HepG2 (cell line): ENCODE data around the gene RUSC1. TPM values are rescaled to one million over a fixed set of nuclear protein-coding genes. Genes with fewer than 3 reads are reported as not detected.

ENCODE experiments used
- CBX5 ChIP-seq: sonication (generic); formaldehyde crosslinking; IDR thresholded peaks from 2 replicates; pipeline ENCODE4 v1.4.0; 2020; ENCODE audit warnings: missing genetic modification reagents, borderline replicate concordance
- CTCF ChIP-seq: sonication (generic); formaldehyde crosslinking; IDR thresholded peaks from 2 replicates; pipeline ENCODE4 v1.5.0; 2020; ENCODE audit warnings: mild to moderate bottlenecking, missing genetic modification reagents, moderate library complexity
- ELF4 ChIP-seq: sonication (generic); formaldehyde crosslinking; IDR thresholded peaks from 2 replicates; pipeline ENCODE4 v1.5.0; 2020; ENCODE audit warnings: missing genetic modification reagents, mild to moderate bottlenecking, moderate library complexity, borderline replicate concordance
- FOXP1 ChIP-seq, 2 experiments: fragments of 450-650 bp in 1 of 2; IDR thresholded peaks; 2 replicates each; pipeline ENCODE4 v1.6.1; 2017 to 2018; ENCODE audit warnings: antibody characterized with exemption in 1 of 2
- HBP1 ChIP-seq: IDR thresholded peaks from 2 replicates; pipeline ENCODE4 v1.6.1; 2016; ENCODE audit warnings: low read depth, control low read depth
- HNF4A ChIP-seq: sonication (generic); formaldehyde crosslinking; IDR thresholded peaks from 2 replicates; pipeline ENCODE4 v1.4.0; 2020; ENCODE audit warnings: missing genetic modification reagents
- KMT2A ChIP-seq: sonication (generic); formaldehyde crosslinking; IDR thresholded peaks from 2 replicates; pipeline ENCODE4 v1.4.0; 2020; ENCODE audit warnings: missing genetic modification reagents
- MAFK ChIP-seq, 2 experiments: IDR thresholded peaks in 1 of 2; conservative IDR thresholded peaks in 1 of 2; 2 replicates each; pipeline ENCODE4 v1.6.1; 2011; ENCODE audit warnings: improper control_type of control experiment in 2 of 2, low read length in 2 of 2
- MAX ChIP-seq: IDR thresholded peaks from 2 replicates; pipeline ENCODE4 v1.6.1; 2012; ENCODE audit warnings: inconsistent platforms
- NFAT5 ChIP-seq: sonication (generic); formaldehyde crosslinking; IDR thresholded peaks from 2 replicates; pipeline ENCODE4 v1.4.0; 2020; ENCODE audit warnings: missing genetic modification reagents
- NKX3-1 ChIP-seq: sonication (generic); formaldehyde crosslinking; IDR thresholded peaks from 2 replicates; pipeline ENCODE4 v1.5.0; 2020; ENCODE audit warnings: missing genetic modification reagents
- NR2F6 ChIP-seq, 2 experiments: IDR thresholded peaks; 2 replicates each; pipeline ENCODE4 v1.6.1; 2016; ENCODE audit warnings: antibody characterized with exemption in 1 of 2, mild to moderate bottlenecking in 1 of 2
- SAP130 ChIP-seq: IDR thresholded peaks from 2 replicates; pipeline ENCODE4 v1.6.1; 2016; ENCODE audit warnings: low read depth
- SIX4 ChIP-seq: sonication (generic); formaldehyde crosslinking; IDR thresholded peaks from 2 replicates; pipeline ENCODE4 v1.4.0; 2020; ENCODE audit warnings: missing genetic modification reagents
- SMARCC2 ChIP-seq: fragments of 450-650 bp; IDR thresholded peaks from 2 replicates; pipeline ENCODE4 v1.6.1; 2017; ENCODE audit warnings: antibody characterized with exemption, mild to moderate bottlenecking
- SP5 ChIP-seq: IDR thresholded peaks from 2 replicates; pipeline ENCODE4 v1.6.1; 2016; ENCODE audit warnings: low read depth, borderline replicate concordance
- TOE1 ChIP-seq: sonication (generic); formaldehyde crosslinking; IDR thresholded peaks from 2 replicates; pipeline ENCODE4 v1.4.0; 2020; ENCODE audit warnings: mild to moderate bottlenecking, missing genetic modification reagents
- XRCC5 ChIP-seq: fragments of 200-400 bp; formaldehyde crosslinking; optimal IDR thresholded peaks from 2 replicates; pipeline ENCODE3; 2017; ENCODE audit warnings: mild to moderate bottlenecking, low read length
- ZC3H4 ChIP-seq: sonication (generic); formaldehyde crosslinking; IDR thresholded peaks from 2 replicates; pipeline ENCODE4 v1.4.0; 2020; ENCODE audit warnings: missing genetic modification reagents, borderline replicate concordance
- ZFAT ChIP-seq: sonication (generic); formaldehyde crosslinking; conservative IDR thresholded peaks from 2 replicates; pipeline ENCODE4 v1.8.1; 2023; ENCODE audit warnings: missing genetic modification reagents, inconsistent platforms
- ZKSCAN5 ChIP-seq: sonication (generic); formaldehyde crosslinking; IDR thresholded peaks from 2 replicates; pipeline ENCODE4 v1.5.1; 2020; ENCODE audit warnings: mild to moderate bottlenecking, missing genetic modification reagents
- ZNF546 ChIP-seq: sonication (generic); formaldehyde crosslinking; conservative IDR thresholded peaks from 2 replicates; pipeline ENCODE4 v1.8.1; 2023; ENCODE audit warnings: mild to moderate bottlenecking, missing genetic modification reagents
- ZNF670 ChIP-seq: sonication (generic); formaldehyde crosslinking; IDR thresholded peaks from 2 replicates; pipeline ENCODE4 v1.8.0; 2022; ENCODE audit warnings: mild to moderate bottlenecking, missing genetic modification reagents, borderline replicate concordance
- ZNF724P ChIP-seq: sonication (generic); formaldehyde crosslinking; IDR thresholded peaks from 2 replicates; pipeline ENCODE4 v1.8.0; 2022; ENCODE audit warnings: missing genetic modification reagents, borderline replicate concordance
- ZNF768 ChIP-seq: sonication (generic); formaldehyde crosslinking; IDR thresholded peaks from 2 replicates; pipeline ENCODE4 v1.4.0; 2020; ENCODE audit warnings: missing genetic modification reagents
- polyA plus RNA-seq, 8 experiments: library from polyadenylated mRNA; depleted of rRNA in 3 of 8; stranded (reverse) in 7 of 8; unstranded in 1 of 8; fragments of >200 nt; fragmentation: Illumina TruSeq in 4 of 8; extraction: Trizol in 4 of 8; gene quantifications; 2 replicates each; pipeline versions ENCODE4 v1.2.1 to v1.2.3, GENCODE V29; 2011 to 2016; ENCODE audit warnings: low read depth in 4 of 8, missing spikeins in 1 of 8, mixed read lengths in 1 of 8; ENCODE audit not compliant: insufficient read depth in 1 of 8
- total RNA-seq, 5 experiments: library from RNA; depleted of rRNA; stranded (reverse); fragments of >200 nt; fragmentation: Illumina TruSeq; extraction: Trizol; gene quantifications; 2 replicates each; pipeline ENCODE4 v1.2.3, GENCODE V29; 2016; ENCODE audit warnings: low read depth in 1 of 5

The RUSC1 gene
- total and polyA plus RNA-seq, 2 of the 13 experiments (the other 11 are each of a cell fraction or from before 2014, with no cell fraction given): 18.7 to 20.4 TPM

- TF ChIP-seq ZNF768 (CRISPR knock-in tag) (no peak), CBX5 (CRISPR knock-in tag) (no peak), SAP130 (CRISPR knock-in tag) (peak; percentile 48), NR2F6 (IDR thresholded peaks at IDR 0.05) (peak; percentile 51), NR2F6 (CRISPR knock-in tag; IDR thresholded peaks at IDR 0.05) (peak; percentile 59; the same call in 1 of the 2 replicates), HBP1 (CRISPR knock-in tag) (no peak), TOE1 (CRISPR knock-in tag) (no peak), ZC3H4 (CRISPR knock-in tag) (no peak), SP5 (CRISPR knock-in tag) (0 out of 2 replicates have a peak, but pooled peaks have one; percentile 36), SIX4 (CRISPR knock-in tag) (no peak), ELF4 (CRISPR knock-in tag) (no peak), XRCC5 (peak; percentile 22), KMT2A (CRISPR knock-in tag) (no peak), MAFK (conservative IDR thresholded peaks at IDR 0.05 in 1 of 2, IDR thresholded peaks at IDR 0.05 in 1 of 2; ENCODE audit: low read length in 2 of 2) (no peak), ZFAT (CRISPR knock-in tag) (no peak), NKX3-1 (CRISPR knock-in tag) (no peak), ZKSCAN5 (no peak), FOXP1 (IDR thresholded peaks at IDR 0.05) (no peak), FOXP1 (CRISPR knock-in tag; IDR thresholded peaks at IDR 0.05) (0 out of 2 replicates have a peak, but pooled peaks have one; percentile 12), MAX (0 out of 2 replicates have a peak, but pooled peaks have one; percentile 10), ZNF546 (CRISPR knock-in tag) (0 out of 2 replicates have a peak, but pooled peaks have one; percentile 2), ZNF670 (CRISPR knock-in tag) (no peak), NFAT5 (CRISPR knock-in tag) (no peak), ZNF724P (CRISPR knock-in tag) (no peak), CTCF (CRISPR knock-in tag) (no peak), SMARCC2 (no peak), HNF4A (CRISPR knock-in tag) (peak; percentile 87)
Observed at GRCh38 chr1:155286544-155286943, 34.1 kb upstream of the RUSC1 start (continued).
